NB4 (cell line): ENCODE results near the gene KIF1B.
"Not testable (repeated sequence)": the region's sequence is repeated elsewhere in the genome, so short reads cannot be mapped to it uniquely, and the experiment has no call there.

ENCODE experiments used
- DNase-seq: peaks from one replicate; pipeline ENCODE4 v3.0.0; 2010; ENCODE audit warnings: low read depth
- H3K4me3 ChIP-seq: one replicate; pipeline ENCODE4 v1.5.1; 2011; ENCODE audit warnings: mild to moderate bottlenecking, low read depth, low read length, moderate library complexity
- MYC ChIP-seq: IDR thresholded peaks from 2 replicates; pipeline ENCODE4 v1.6.1; 2011; ENCODE audit warnings: low read depth, low read length
- POLR2A ChIP-seq: IDR thresholded peaks from 2 replicates; pipeline ENCODE4 v1.6.1; 2011; ENCODE audit warnings: mild to moderate bottlenecking; ENCODE audit not compliant: insufficient read length; ENCODE audit errors: extremely low read depth
- TF ChIP-seq, protein P1 (sequence below): IDR thresholded peaks from one replicate; pipeline ENCODE4 v1.5.1; 2012; ENCODE audit warnings: low read depth, low read length
- TF ChIP-seq, protein P2 (sequence below): IDR thresholded peaks from 2 replicates; pipeline ENCODE4 v1.6.1; 2011; ENCODE audit warnings: low read depth, low read length

The KIF1B gene

DNA sequence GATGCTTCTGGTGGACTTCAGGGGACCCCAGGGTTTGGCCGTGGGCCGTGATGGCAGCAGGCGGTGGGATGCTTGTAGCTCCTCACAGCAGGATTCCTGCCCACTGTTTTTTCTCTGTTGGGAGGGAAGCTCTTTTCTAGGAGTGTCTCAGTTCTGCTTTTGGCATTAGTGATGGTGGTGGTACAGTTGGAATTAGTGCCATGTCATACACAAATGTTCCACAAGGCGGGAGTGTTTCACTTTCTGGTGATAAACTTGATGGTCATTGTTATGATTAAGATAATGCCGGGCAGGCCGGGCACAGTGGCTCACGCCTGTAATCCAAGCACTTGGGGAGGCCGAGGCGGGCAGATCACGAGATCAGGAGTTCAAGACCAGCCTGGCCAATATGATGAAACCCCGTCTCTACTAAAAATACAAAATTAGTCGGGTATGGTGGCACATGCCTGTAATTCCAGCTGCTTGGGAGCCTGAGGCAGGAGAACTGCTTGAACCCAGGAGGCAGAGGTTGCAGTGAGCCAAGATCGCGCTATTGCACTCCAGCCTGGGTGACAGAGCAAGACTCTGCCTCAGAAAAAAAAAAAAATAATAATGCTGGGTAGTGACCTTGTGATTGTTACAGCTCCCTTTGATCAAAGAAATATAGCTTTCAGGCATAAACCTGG is 167.1 kb downstream of the KIF1B start:
- DNase-seq: peak; percentile 84
- H3K4me3 ChIP-seq: not testable (repeated sequence)
- TF ChIP-seq, protein P1, sequence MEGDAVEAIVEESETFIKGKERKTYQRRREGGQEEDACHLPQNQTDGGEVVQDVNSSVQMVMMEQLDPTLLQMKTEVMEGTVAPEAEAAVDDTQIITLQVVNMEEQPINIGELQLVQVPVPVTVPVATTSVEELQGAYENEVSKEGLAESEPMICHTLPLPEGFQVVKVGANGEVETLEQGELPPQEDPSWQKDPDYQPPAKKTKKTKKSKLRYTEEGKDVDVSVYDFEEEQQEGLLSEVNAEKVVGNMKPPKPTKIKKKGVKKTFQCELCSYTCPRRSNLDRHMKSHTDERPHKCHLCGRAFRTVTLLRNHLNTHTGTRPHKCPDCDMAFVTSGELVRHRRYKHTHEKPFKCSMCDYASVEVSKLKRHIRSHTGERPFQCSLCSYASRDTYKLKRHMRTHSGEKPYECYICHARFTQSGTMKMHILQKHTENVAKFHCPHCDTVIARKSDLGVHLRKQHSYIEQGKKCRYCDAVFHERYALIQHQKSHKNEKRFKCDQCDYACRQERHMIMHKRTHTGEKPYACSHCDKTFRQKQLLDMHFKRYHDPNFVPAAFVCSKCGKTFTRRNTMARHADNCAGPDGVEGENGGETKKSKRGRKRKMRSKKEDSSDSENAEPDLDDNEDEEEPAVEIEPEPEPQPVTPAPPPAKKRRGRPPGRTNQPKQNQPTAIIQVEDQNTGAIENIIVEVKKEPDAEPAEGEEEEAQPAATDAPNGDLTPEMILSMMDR: peak; percentile 70

DNA sequence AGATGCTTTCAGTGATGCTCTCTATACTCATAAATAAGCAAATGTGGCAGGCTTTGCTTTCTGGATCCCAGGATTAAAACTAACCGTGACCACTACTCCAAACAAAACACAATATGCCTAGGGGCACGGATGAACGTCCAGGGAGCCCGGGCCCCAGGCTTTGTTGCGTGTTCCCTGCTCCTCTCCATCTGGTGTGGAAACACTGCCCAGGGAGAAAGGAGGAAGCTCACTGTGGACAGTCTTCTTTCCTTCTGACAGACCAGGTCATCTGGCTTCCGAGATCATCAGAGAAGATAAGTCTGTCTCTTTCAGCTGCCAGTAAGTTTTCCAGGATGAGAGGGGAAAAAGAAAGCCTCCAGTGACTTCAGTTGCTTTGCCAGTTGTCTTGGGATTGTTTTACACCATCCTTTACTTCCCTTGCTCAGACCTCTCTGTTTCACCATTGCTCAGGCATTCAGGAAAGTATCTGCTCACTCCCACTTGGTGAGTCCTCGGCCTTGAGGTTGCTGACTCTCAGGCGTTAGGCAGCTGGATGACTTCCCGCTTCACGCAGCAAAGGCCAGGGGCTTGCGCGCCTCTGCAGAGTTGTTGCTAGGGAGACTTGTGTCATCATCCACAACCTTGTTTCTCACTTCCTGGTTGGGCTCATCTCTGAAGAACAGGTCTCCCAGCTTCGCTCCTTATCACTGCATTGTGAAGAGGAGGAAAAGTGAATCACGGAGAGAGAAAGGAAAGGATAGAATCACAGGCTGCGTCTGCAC is 167.9 kb downstream of the KIF1B start:
- TF ChIP-seq, protein P1: no peak
- no peak for TF ChIP-seq POLR2A
- TF ChIP-seq, protein P2, sequence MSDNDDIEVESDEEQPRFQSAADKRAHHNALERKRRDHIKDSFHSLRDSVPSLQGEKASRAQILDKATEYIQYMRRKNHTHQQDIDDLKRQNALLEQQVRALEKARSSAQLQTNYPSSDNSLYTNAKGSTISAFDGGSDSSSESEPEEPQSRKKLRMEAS: peak; percentile 15; the same call in 1 of the 2 replicates
- no peak overlapping the region for H3K4me3 ChIP-seq
- DNase-seq: peak; percentile 85

DNA sequence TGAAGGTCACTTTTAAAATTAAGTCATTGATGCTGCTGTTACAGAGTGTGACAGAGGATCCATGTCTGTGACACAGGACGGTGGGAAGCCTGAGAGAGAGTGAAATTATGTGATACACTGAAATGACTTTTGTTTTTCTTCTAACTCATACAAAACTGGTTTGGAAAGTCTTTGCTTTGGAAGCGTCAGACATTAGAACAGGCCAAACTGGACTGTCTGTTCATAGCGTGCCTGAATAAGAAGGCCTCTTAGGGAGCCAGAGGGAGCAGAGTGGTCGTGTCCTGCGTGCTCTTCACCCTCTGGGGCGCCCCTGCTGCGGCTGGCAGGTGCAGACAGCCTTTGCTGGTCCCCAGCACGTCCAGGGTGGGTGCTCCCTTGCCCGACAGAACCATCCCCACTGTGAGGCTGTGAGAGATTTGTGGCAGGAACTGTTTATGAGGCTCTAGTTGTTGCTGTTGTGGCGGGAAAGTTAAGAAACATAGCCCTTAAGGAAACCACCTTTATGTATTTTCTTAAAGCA is 168.8 kb downstream of the KIF1B start:
- H3K4me3 ChIP-seq: no peak overlapping the region
- no peak for DNase-seq
- TF ChIP-seq POLR2A: no peak
- TF ChIP-seq MYC: no peak
- TF ChIP-seq, protein P2: no peak
- TF ChIP-seq, protein P1: no peak

DNA sequence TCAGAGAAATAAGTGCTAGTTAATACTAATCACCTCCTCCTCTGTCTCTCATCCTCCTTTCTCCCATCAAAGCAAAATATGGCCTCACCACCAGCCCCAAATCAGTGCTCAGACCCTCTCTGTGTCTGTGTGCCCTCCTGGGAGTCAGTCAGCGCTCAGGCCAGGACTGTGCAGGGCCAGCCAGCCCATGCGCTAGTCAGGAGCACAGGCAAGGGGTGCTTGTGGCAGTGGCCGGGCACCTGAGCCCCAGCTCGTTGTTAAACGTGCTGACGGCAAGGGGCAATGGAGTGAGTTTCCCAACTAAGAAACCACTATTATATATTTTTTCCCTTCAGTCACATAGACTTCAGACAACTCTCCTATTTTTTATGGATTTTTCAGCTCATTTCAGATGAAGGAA is 169.3 kb downstream of the KIF1B start:
- no peak for TF ChIP-seq POLR2A
- no peak for TF ChIP-seq MYC
- TF ChIP-seq, protein P2: no peak
- TF ChIP-seq, protein P1: no peak
- no peak overlapping the region for H3K4me3 ChIP-seq
- no peak for DNase-seq

DNA sequence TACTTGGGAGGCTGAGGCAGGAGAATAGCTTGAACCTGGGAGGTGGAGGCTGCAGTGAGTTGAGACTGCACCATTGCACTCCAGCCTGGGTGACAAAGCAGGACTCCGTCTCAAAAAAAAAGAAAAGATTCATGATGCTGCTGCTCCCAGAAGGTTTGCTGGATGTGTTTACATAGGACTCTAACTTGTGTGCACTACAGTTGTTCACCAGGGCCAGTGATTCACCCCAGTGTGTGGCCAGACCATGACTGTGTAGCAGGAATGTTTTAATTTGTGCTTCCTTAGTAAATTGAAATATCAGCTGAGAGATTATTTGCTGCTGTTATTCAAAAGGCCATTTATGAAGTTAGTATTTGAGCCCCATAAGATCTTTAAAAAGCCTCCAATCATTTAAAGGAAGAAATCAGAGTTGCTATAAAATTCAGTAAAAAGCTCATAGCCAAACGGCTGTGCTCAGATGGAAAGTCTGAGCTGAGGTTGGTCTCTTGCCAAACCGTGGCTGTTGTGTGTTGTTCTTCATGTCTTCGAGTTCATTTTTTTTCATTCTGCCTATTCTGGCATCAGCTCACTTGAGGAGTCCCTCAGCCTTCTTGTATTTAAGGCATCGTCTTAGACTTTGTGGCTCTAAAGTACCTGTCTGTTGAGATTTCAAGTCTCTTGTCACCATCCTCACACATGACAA is 170.4 kb downstream of the KIF1B start:
- DNase-seq: no peak
- TF ChIP-seq MYC: no peak
- TF ChIP-seq, protein P2: no peak
- TF ChIP-seq, protein P1: no peak
- no peak for TF ChIP-seq POLR2A
- no peak overlapping the region for H3K4me3 ChIP-seq
